Renal cortex interstitium (tissue), 15 donors: ENCODE data around the gene FBXO4. TPM values are rescaled to one million over a fixed set of nuclear protein-coding genes. Genes with fewer than 3 reads are reported as not detected.
A peak's percentile ranks its signal among the peaks of the same experiment; 100 is the strongest.

Source experiments
- DNase-seq, 11 donors: peaks; one replicate each; pipeline ENCODE4 v3.0.0-alpha.2; 2013; ENCODE audit warnings: low read depth in 9 of 11, low spot score in 4 of 11; ENCODE audit errors: extremely low read depth in 1 of 11
- long read RNA-seq, 16 experiments: transcript quantifications; one replicate each; lab custom pipeline, GENCODE V29; 2026
- polyA plus RNA-seq, 3 donors: library from polyadenylated mRNA; unstranded; fragments of 120-200 nt; gene quantifications; one replicate each; pipeline ENCODE4 v1.2.1, GENCODE V29; 2013; ENCODE audit not compliant: insufficient read length in 3 of 3

FBXO4 gene, protein sequence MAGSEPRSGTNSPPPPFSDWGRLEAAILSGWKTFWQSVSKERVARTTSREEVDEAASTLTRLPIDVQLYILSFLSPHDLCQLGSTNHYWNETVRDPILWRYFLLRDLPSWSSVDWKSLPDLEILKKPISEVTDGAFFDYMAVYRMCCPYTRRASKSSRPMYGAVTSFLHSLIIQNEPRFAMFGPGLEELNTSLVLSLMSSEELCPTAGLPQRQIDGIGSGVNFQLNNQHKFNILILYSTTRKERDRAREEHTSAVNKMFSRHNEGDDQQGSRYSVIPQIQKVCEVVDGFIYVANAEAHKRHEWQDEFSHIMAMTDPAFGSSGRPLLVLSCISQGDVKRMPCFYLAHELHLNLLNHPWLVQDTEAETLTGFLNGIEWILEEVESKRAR
- polyA plus RNA-seq: 10 to 100 TPM; 12.4 to 19.1 (median 17.2) TPM
- long read RNA-seq, donor 1, partial matches to known transcripts: 0 of 3 reads
- long read RNA-seq, donor 1, other reads (novel, unspliced or antisense): 0 of 3 reads
- long read RNA-seq, donor 2: 0 reads
- long read RNA-seq, donor 3, transcript FBXO4-201 (7 exons, 1,682 nt): major isoform, 5 of 10 reads
- long read RNA-seq, donor 3, partial matches to known transcripts: 0 of 10 reads
- long read RNA-seq, donor 3, other reads (novel, unspliced or antisense): 0 of 10 reads
- long read RNA-seq, donor 4, partial matches to known transcripts: 0 of 2 reads
- long read RNA-seq, donor 4, other reads (novel, unspliced or antisense): 0 of 2 reads
- long read RNA-seq, donor 5: 0 reads
- long read RNA-seq, donor 6, partial matches to known transcripts: 0 of 5 reads
- long read RNA-seq, donor 6, other reads (novel, unspliced or antisense): 0 of 5 reads
- long read RNA-seq, donor 7, partial matches to known transcripts: 9 of 10 reads
- long read RNA-seq, donor 7, other reads (novel, unspliced or antisense): 0 of 10 reads
- long read RNA-seq, donor 8: 0 reads
- long read RNA-seq, donor 9, partial matches to known transcripts: 0 of 2 reads
- long read RNA-seq, donor 9, other reads (novel, unspliced or antisense): 0 of 2 reads
- long read RNA-seq, donor 10, partial matches to known transcripts: 0 of 3 reads
- long read RNA-seq, donor 10, other reads (novel, unspliced or antisense): 0 of 3 reads
- long read RNA-seq, donor 11, partial matches to known transcripts: 0 of 4 reads
- long read RNA-seq, donor 11, other reads (novel, unspliced or antisense): 0 of 4 reads
- long read RNA-seq, donor 12, partial matches to known transcripts: 0 of 3 reads
- long read RNA-seq, donor 12, other reads (novel, unspliced or antisense): 0 of 3 reads
- long read RNA-seq, donor 13: 0 reads
- long read RNA-seq, donor 14, partial matches to known transcripts: 0 of 3 reads
- long read RNA-seq, donor 14, other reads (novel, unspliced or antisense): 0 of 3 reads
- long read RNA-seq, donor 15, partial matches to known transcripts: 0 of 3 reads
- long read RNA-seq, donor 15, other reads (novel, unspliced or antisense): 0 of 3 reads
- long read RNA-seq, donor 16, transcript FBXO4-201 (7 exons, 1,682 nt): major isoform, 6 of 7 reads
- long read RNA-seq, donor 16, partial matches to known transcripts: 0 of 7 reads
- long read RNA-seq, donor 16, other reads (novel, unspliced or antisense): 0 of 7 reads

DNA sequence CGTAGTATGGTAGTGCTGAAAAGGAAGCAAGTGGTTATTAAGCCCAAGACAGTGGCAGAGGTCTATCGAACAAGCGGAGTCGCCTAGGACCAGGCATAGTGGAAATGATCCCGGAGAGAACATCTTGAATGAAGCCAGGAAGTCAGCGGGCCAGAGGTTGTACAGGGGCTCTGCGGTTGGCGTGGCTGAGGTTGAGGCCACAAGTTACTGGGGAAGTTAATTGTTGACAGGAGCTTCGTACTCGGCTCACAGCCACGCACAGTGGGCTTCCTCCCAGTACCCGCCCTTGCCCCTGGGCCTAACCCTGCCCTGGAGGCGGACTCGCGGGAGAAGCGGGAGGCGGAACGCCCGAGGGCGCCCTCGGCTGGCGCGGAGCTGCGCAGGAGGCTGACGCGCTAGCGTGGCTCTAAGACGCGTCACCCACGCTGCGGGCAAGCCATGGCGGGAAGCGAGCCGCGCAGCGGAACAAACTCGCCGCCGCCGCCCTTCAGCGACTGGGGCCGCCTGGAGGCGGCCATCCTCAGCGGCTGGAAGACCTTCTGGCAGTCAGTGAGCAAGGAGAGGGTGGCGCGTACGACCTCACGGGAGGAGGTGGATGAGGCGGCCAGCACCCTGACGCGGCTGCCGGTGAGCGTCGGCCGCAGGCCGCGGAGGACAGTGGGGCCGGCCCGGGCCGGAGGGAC is at the start of gene FBXO4:
Gene FBXO4, plus strand, starts transcription at position 410 of the 683 bp plus-strand sequence. Its CDS starts 29 bp downstream, at position 439.
- DNase-seq: peak in 10 of 11 donors; percentile 62 to 79 (median 72)

GRCh38 chr5:41876678-41877077 is 48.4 kb upstream of the FBXO4 start:
- DNase-seq: no peak

- DNase-seq: no peak
These were observed 47.7 kb upstream of the FBXO4 start for GRCh38 chr5:41877408-41877807.

DNA sequence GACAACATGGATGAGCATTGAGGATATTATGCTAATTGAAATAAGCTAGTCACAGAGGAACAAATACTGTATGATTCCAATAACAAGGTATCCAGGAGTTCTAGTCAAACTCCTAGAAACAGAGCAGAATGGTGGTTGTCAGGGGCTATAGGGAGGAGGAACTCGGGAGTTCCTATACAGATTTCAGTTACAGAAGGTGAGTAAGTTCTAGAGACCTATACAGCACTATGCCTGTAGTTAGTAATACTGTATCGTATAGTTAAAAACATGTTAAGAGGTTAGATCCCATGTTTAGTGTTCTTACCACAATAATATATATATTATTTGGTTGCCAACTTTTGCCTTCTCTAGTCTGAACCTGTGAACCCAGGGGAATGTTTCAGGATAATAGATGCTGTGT is 46.9 kb upstream of the FBXO4 start:
- no peak for DNase-seq

- DNase-seq: peak in 1 of 11 donors; percentile 48
These were observed 46.2 kb upstream of the FBXO4 start for GRCh38 chr5:41878643-41879478.

DNA sequence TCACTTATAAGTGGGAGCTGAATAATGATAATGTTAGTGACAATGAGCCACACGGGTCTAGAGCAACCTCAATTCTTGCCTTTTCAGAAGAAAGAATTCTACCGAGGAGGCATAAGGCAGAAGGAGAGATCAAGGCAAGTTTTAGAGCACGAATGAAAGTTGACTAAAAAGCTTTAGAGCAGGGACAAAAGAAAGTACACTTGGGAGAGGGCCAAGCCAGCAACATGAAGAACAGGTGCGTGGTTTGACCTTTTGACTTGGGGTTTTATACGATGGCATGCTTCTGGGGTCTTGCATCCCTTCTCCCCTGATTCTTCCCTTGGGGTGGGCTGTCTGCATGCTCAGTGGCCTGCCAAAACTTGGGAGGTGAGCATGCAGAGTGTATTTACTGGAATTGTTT is 42.3 kb upstream of the FBXO4 start:
- no peak for DNase-seq

DNA sequence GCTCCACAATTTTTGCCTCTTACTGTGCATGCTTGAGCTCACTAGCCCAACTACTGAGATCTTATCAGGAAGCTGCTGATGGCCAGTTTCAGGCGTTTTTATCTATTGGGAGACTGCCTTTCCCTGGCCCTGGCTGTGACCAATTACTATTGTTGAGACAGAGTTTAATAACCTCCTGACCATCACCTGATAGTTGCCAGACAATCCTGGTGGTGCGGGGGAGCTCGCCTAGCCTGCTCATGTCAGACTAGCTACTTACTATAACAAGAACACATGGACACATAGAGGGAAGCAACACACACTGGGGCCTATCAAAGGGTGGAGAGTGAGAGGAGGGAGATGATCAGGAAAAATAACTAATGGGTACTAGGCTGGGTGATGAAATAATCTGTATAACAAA is 41.8 kb upstream of the FBXO4 start:
- DNase-seq: no peak

- DNase-seq: no peak
These were observed 41.1 kb upstream of the FBXO4 start for GRCh38 chr5:41883936-41884335.

DNA sequence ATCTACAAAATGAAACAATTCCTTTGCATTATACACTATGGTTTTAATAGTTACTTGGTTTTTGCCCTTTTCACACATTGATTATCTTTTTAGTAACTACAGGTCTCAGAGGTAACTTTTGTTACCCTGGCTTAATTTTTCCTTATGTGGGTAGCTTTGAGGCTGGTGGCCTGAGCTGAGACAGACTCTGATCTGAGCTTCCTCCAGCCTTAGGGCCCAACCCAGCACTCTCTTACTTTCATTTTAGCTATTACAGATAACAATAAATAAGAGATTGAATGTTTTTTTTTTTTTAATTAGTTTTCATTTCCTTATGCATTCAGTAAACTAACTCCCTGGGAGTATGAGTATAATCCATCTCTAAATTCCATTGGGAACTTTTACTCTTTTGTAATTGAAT is 39.8 kb upstream of the FBXO4 start:
- DNase-seq: no peak

- DNase-seq: no peak
These were observed 33.9 kb upstream of the FBXO4 start for GRCh38 chr5:41891066-41891707.

- DNase-seq: no peak
These were observed 33.0 kb upstream of the FBXO4 start for GRCh38 chr5:41892031-41892430.

DNA sequence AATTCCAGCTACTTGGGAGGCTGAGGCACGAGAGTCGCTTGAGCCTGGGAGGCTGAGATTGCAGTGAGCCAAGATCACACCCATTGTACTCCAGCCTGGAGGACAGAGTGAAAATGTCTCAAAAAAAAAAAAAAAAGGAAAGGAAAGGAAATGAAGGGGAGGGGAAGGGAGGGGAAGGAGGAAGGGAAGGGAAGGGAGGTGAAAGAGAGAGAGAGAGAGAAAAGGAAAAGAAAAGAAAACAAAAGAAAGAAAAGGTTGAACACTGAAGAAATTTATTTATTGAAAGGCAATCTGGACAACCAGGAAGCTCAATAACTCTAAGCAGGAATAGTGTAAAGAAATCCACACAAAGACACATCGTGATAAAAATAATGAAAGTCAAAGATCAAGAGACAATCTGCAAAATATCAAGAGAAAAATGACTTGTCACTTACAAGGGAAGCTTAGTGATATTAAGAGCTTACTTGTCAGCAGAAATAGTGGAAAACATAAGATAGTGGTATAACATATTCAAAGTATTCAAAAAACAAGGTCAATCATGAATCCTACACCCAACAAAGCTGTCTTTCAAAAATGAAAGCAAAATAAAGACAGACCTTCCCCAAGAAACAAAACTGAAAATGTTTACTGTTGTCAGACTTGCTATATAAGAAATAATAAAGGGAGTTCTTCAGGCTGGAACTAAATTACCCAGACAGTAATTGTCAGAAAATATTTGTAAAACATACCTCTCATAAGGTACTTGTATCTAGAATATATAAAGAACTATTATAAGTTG is 31.8 kb upstream of the FBXO4 start:
- no peak for DNase-seq

DNA sequence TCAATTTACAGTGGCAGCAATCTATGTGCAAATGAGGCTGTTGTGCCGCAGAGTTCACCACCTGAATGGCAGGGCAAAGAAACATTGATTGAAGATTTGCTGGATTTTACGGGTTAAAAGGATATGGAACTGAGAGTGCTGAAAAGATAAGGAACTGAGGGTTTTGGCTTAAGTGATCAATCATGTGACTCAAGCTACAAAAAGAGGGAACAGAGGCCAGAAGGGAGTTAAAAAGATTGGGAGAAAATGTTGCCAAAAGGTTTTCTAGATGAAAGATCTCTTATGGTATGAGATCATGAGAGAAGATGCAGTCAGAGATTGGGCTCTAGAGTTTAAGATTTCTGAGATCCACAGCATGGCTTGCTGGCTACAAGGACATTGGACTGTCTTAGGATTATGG is 28.9 kb upstream of the FBXO4 start:
- no peak for DNase-seq

GRCh38 chr5:41903382-41903891 is 21.6 kb upstream of the FBXO4 start:
- DNase-seq: peak in 1 of 11 donors; percentile 48

DNA sequence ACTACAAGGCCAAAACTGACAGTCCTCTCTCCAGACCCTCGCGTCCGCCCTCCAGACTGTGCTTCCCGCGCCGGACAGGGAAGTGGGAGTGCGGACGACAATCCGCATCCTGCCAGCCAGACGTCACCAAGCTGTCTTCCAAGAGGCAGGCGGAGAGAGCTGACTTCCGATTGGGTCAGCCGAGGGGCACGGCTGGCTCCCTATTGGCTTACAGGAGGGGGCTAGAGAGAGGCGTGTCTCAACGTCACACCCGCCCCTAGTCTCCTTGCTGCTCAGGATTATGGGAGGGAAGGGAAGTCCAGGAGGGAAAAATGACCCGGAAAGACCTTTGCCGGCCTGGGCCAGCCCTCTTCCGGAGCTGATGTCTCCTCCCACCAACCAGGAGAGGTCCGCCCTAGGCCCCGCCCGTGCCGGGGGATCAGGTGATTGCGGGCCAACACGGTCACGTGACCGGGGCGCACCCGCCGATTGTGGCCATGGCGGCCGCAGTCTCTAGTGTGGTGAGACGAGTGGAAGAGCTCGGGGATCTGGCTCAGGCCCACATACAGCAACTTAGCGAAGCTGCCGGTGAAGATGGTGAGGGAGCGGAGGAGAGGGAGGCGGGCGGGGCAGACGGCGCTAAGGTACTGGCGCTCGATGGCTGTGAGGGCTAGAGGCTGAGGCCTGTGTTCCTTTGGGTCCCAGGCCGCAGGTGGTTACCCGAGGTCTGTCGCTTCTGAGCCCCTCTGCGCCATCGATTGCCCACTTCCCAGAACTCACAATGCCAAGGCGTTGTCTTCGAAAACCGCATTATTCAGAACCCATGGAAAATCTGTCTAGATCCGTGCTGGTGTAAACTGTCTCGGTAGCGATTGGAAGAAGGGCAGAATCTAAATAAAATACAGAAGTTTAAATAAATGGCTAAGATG is 20.9 kb upstream of the FBXO4 start, which contains the start of gene RIMOC1:
Gene RIMOC1, plus strand, starts transcription at position 453 of the 908 bp plus-strand sequence. Its CDS starts 24 bp downstream, at position 477.
- peak; percentile 96 to 99 (median 99) for DNase-seq
